HuH-7.5 (cell line): ENCODE results near the gene TMEM200C.

ENCODE experiments used
- DNase-seq: peaks from one replicate; pipeline ENCODE4 v3.0.0; 2011; ENCODE audit warnings: low spot score

TMEM200C gene

GRCh38 chr18:5895299-5895875, at the start of gene TMEM200C:
Gene TMEM200C, minus strand, starts transcription at chr18:5895522. Its CDS starts 3,459 bp downstream, at chr18:5892063.
- no peak for DNase-seq

GRCh38 chr18:5944448-5944847, 49.1 kb upstream of the TMEM200C start:
- DNase-seq = no peak

- DNase-seq = no peak
These were observed 48.2 kb upstream of the TMEM200C start for GRCh38 chr18:5943514-5943913.

- no peak for DNase-seq
These were observed 47.3 kb upstream of the TMEM200C start for GRCh38 chr18:5942591-5942990.

GRCh38 chr18:5941890-5942289, 46.6 kb upstream of the TMEM200C start:
- no peak for DNase-seq

GRCh38 chr18:5939801-5940667, 44.7 kb upstream of the TMEM200C start:
- no peak for DNase-seq

GRCh38 chr18:5937795-5938194, 42.5 kb upstream of the TMEM200C start:
- DNase-seq = no peak

GRCh38 chr18:5937121-5937520, 41.8 kb upstream of the TMEM200C start:
- DNase-seq = no peak

- no peak for DNase-seq
These were observed 35.5 kb upstream of the TMEM200C start for GRCh38 chr18:5930789-5931188.

GRCh38 chr18:5918205-5918858, 23.0 kb upstream of the TMEM200C start:
- DNase-seq = no peak

GRCh38 chr18:5914951-5915350, 19.6 kb upstream of the TMEM200C start:
- DNase-seq = no peak

- no peak for DNase-seq
These were observed 18.7 kb upstream of the TMEM200C start for GRCh38 chr18:5914016-5914415.

- DNase-seq = no peak
These were observed 17.2 kb upstream of the TMEM200C start for GRCh38 chr18:5912566-5912965.

- no peak for DNase-seq
These were observed 13.8 kb upstream of the TMEM200C start for GRCh38 chr18:5909125-5909524.

- DNase-seq = no peak
These were observed 8.1 kb upstream of the TMEM200C start for GRCh38 chr18:5903386-5903785.

GRCh38 chr18:5900262-5900661, 4.9 kb upstream of the TMEM200C start:
- no peak for DNase-seq

- DNase-seq = no peak
These were observed 4.5 kb upstream of the TMEM200C start for GRCh38 chr18:5899835-5900234.

GRCh38 chr18:5895876-5896740, 786 bp upstream of the TMEM200C start:
- DNase-seq = no peak

GRCh38 chr18:5894611-5895298, 567 bp downstream of the TMEM200C start:
- DNase-seq = no peak

GRCh38 chr18:5893956-5894610, 1.2 kb downstream of the TMEM200C start:
- no peak for DNase-seq
